Stimulated activated naive CD8-positive, alpha-beta T cell treated with anti-CD3 and anti-CD28 coated beads, Interleukin-15, amount 100 ng/mL, for 72 hours (primary cell): ENCODE results near the gene IQSEC1.

Source experiments
- ATAC-seq: fragments of 150-1000 bp; cut with Tn5 transposase; 2 replicates; pipeline ENCODE4 v1.10.0; 2021; ENCODE audit warnings: mild to moderate bottlenecking, moderate library complexity
- DNase-seq, 2 donors: peaks; one replicate each; pipeline ENCODE4 v3.0.0; 2021 to 2022
- H3K27ac Mint-ChIP-seq, 2 donors: one replicate each; pipeline ENCODE4 v1.8.0; 2022; ENCODE audit warnings: mild to moderate bottlenecking in 2 of 2, mixed read lengths in 2 of 2, moderate library complexity in 2 of 2
- H3K27me3 Mint-ChIP-seq: one replicate; pipeline ENCODE4 v1.8.0; 2022; ENCODE audit warnings: mixed read lengths
- H3K4me1 Mint-ChIP-seq: one replicate; pipeline ENCODE4 v1.8.0; 2022; ENCODE audit warnings: mild to moderate bottlenecking, mixed read lengths
- H3K4me3 Mint-ChIP-seq, 2 donors: one replicate each; pipeline ENCODE4 v1.8.0; 2022; ENCODE audit warnings: mild to moderate bottlenecking in 2 of 2, mixed read lengths in 2 of 2, moderate library complexity in 1 of 2
- H3K9me3 Mint-ChIP-seq, 2 donors: one replicate each; pipeline ENCODE4 v1.8.0; 2022; ENCODE audit warnings: mixed read lengths in 2 of 2

Gene IQSEC1

GRCh38 chr3:13042715-13043271, 30.4 kb downstream of the IQSEC1 start:
- H3K4me1 Mint-ChIP-seq = peaks cover 37% of the 10 kb centered on the region
- H3K9me3 Mint-ChIP-seq = no peaks in the 10 kb centered on the region
- no peak overlapping the region for H3K27ac Mint-ChIP-seq
- DNase-seq (no peak), ATAC-seq (no peak)
- no peak overlapping the region for H3K4me3 Mint-ChIP-seq
- no peaks in the 10 kb centered on the region for H3K27me3 Mint-ChIP-seq

- H3K27me3 Mint-ChIP-seq = no peaks in the 10 kb centered on the region
- DNase-seq = no peak
- no peak overlapping the region for H3K4me3 Mint-ChIP-seq
- no peak overlapping the region for H3K27ac Mint-ChIP-seq
- H3K9me3 Mint-ChIP-seq = no peaks in the 10 kb centered on the region
- peaks cover 37% of the 10 kb centered on the region for H3K4me1 Mint-ChIP-seq
- ATAC-seq = no peak
Measured at GRCh38 chr3:13042127-13042701, 31.0 kb downstream of the IQSEC1 start.

GRCh38 chr3:13041113-13041776, 32.0 kb downstream of the IQSEC1 start:
- Mint-ChIP-seq H3K27me3 (no peaks in the 10 kb centered on the region), H3K9me3 (no peaks in the 10 kb centered on the region), H3K27ac (no peak overlapping the region), H3K4me3 (no peak overlapping the region), H3K4me1 (peaks cover 29% of the 10 kb centered on the region)
- ATAC-seq (no peak), DNase-seq (no peak)

GRCh38 chr3:13040361-13041074, 32.7 kb downstream of the IQSEC1 start:
- Mint-ChIP-seq H3K27me3 (no peaks in the 10 kb centered on the region), H3K27ac (peak overlapping the region; percentile 10 to 13), H3K4me3 (no peak overlapping the region), H3K9me3 (no peaks in the 10 kb centered on the region), H3K4me1 (peaks cover 22% of the 10 kb centered on the region)
- ATAC-seq = peak; percentile 94
- peak; percentile 40 to 51 for DNase-seq

- Mint-ChIP-seq H3K27me3 (no peaks in the 10 kb centered on the region), H3K9me3 (no peaks in the 10 kb centered on the region), H3K4me1 (peaks cover 22% of the 10 kb centered on the region), H3K4me3 (no peak overlapping the region), H3K27ac (no peak overlapping the region)
- DNase-seq = no peak
- ATAC-seq = no peak
Measured at GRCh38 chr3:13039213-13039896, 33.9 kb downstream of the IQSEC1 start.

- ATAC-seq (no peak), DNase-seq (no peak)
- Mint-ChIP-seq H3K4me1 (peaks cover 22% of the 10 kb centered on the region), H3K9me3 (no peaks in the 10 kb centered on the region), H3K27ac (no peak overlapping the region), H3K27me3 (no peaks in the 10 kb centered on the region), H3K4me3 (no peak overlapping the region)
Measured at GRCh38 chr3:13037458-13038117, 35.6 kb downstream of the IQSEC1 start.

GRCh38 chr3:13034861-13035260, 38.4 kb downstream of the IQSEC1 start:
- ATAC-seq = no peak
- Mint-ChIP-seq H3K4me1 (peaks cover 11% of the 10 kb centered on the region), H3K27ac (no peak overlapping the region), H3K27me3 (no peaks in the 10 kb centered on the region), H3K9me3 (no peaks in the 10 kb centered on the region), H3K4me3 (no peak overlapping the region)
- DNase-seq = no peak

- DNase-seq = no peak
- no peaks in the 10 kb centered on the region for H3K9me3 Mint-ChIP-seq
- H3K4me1 Mint-ChIP-seq = peaks cover 6% of the 10 kb centered on the region
- H3K27ac Mint-ChIP-seq = no peak overlapping the region
- ATAC-seq = no peak
- no peak overlapping the region for H3K4me3 Mint-ChIP-seq
- no peaks in the 10 kb centered on the region for H3K27me3 Mint-ChIP-seq
Measured at GRCh38 chr3:13034109-13034800, 39.0 kb downstream of the IQSEC1 start.

- no peak overlapping the region for H3K4me3 Mint-ChIP-seq
- ATAC-seq (no peak), DNase-seq (no peak)
- peaks cover 6% of the 10 kb centered on the region for H3K4me1 Mint-ChIP-seq
- no peaks in the 10 kb centered on the region for H3K9me3 Mint-ChIP-seq
- no peaks in the 10 kb centered on the region for H3K27me3 Mint-ChIP-seq
- H3K27ac Mint-ChIP-seq = peak overlapping the region in 1 of 2 donors; percentile 2
Measured at GRCh38 chr3:13032206-13032605, 41.0 kb downstream of the IQSEC1 start.

- DNase-seq (no peak), ATAC-seq (no peak)
- Mint-ChIP-seq H3K9me3 (no peaks in the 10 kb centered on the region), H3K27ac (peak overlapping the region in 1 of 2 donors; percentile 2), H3K4me1 (peaks cover 6% of the 10 kb centered on the region), H3K27me3 (no peaks in the 10 kb centered on the region), H3K4me3 (no peak overlapping the region)
Measured at GRCh38 chr3:13031621-13032020, 41.6 kb downstream of the IQSEC1 start.

- H3K4me1 Mint-ChIP-seq = peaks cover 6% of the 10 kb centered on the region
- H3K9me3 Mint-ChIP-seq = no peaks in the 10 kb centered on the region
- H3K27me3 Mint-ChIP-seq = no peaks in the 10 kb centered on the region
- DNase-seq (no peak), ATAC-seq (no peak)
- H3K27ac Mint-ChIP-seq = no peak overlapping the region
- no peak overlapping the region for H3K4me3 Mint-ChIP-seq
Measured at GRCh38 chr3:13030684-13031083, 42.5 kb downstream of the IQSEC1 start.

GRCh38 chr3:13028010-13028821, 45.0 kb downstream of the IQSEC1 start:
- no peak for DNase-seq
- H3K9me3 Mint-ChIP-seq = no peaks in the 10 kb centered on the region
- no peak for ATAC-seq
- H3K4me3 Mint-ChIP-seq = no peak overlapping the region
- no peaks in the 10 kb centered on the region for H3K27me3 Mint-ChIP-seq
- peaks cover 6% of the 10 kb centered on the region for H3K4me1 Mint-ChIP-seq
- no peak overlapping the region for H3K27ac Mint-ChIP-seq

- Mint-ChIP-seq H3K4me3 (no peak overlapping the region), H3K4me1 (peaks cover 6% of the 10 kb centered on the region), H3K9me3 (no peaks in the 10 kb centered on the region), H3K27me3 (no peaks in the 10 kb centered on the region), H3K27ac (no peak overlapping the region)
- DNase-seq (no peak), ATAC-seq (no peak)
Measured at GRCh38 chr3:13027154-13027553, 46.1 kb downstream of the IQSEC1 start.

- no peaks in the 10 kb centered on the region for H3K27me3 Mint-ChIP-seq
- no peaks in the 10 kb centered on the region for H3K9me3 Mint-ChIP-seq
- no peak for ATAC-seq
- no peak for DNase-seq
- H3K4me1 Mint-ChIP-seq = peaks cover 5% of the 10 kb centered on the region
- no peak overlapping the region for H3K4me3 Mint-ChIP-seq
- H3K27ac Mint-ChIP-seq = no peak overlapping the region
Measured at GRCh38 chr3:13026534-13026933, 46.7 kb downstream of the IQSEC1 start.
